Uterus (tissue), 2 donors: ENCODE data around the gene PTPRJ.

Experiments
- POLR2A ChIP-seq, 2 donors: fragments of 450-650 bp; IDR thresholded peaks; one replicate each; pipeline ENCODE4 v1.6.1; 2016; ENCODE audit warnings: antibody characterized with exemption in 2 of 2, mild to moderate bottlenecking in 1 of 2, moderate library complexity in 1 of 2
- TF ChIP-seq, protein P1 (sequence below), 4 experiments: fragments of 200-600 bp in 2 of 4; fragments of 450-650 bp in 2 of 4; sonication (generic) in 2 of 4; IDR thresholded peaks; one replicate each; pipeline ENCODE4 v1.5.1; 2016 to 2019; ENCODE audit warnings: antibody characterized with exemption in 4 of 4, mild to moderate bottlenecking in 2 of 4, moderate library complexity in 1 of 4

DNA sequence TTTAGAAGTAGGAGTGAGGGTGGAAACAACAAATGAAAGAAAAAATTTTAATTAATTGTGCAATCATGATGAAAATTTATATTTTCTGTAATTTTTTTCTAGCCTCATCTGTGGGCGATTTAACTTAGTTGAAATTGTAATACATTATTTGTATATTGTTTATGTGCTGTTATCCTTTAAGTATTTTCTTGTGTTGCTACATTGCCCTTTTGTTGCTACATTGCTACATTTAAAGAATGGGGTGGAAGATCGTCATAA lies 130.1 kb downstream of the PTPRJ start:
- TF ChIP-seq, protein P1, sequence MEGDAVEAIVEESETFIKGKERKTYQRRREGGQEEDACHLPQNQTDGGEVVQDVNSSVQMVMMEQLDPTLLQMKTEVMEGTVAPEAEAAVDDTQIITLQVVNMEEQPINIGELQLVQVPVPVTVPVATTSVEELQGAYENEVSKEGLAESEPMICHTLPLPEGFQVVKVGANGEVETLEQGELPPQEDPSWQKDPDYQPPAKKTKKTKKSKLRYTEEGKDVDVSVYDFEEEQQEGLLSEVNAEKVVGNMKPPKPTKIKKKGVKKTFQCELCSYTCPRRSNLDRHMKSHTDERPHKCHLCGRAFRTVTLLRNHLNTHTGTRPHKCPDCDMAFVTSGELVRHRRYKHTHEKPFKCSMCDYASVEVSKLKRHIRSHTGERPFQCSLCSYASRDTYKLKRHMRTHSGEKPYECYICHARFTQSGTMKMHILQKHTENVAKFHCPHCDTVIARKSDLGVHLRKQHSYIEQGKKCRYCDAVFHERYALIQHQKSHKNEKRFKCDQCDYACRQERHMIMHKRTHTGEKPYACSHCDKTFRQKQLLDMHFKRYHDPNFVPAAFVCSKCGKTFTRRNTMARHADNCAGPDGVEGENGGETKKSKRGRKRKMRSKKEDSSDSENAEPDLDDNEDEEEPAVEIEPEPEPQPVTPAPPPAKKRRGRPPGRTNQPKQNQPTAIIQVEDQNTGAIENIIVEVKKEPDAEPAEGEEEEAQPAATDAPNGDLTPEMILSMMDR (IDR thresholded peaks at IDR 0.05) = no peak
- no peak for TF ChIP-seq POLR2A (IDR thresholded peaks at IDR 0.05)
